ACC112 (cell line): ENCODE measurements around the gene KIF22.
"Not testable (repeated sequence)": the region's sequence is repeated elsewhere in the genome, so short reads cannot be mapped to it uniquely, and the experiment has no call there.

ENCODE experiments used
- H2AFZ ChIP-seq: fragments of 200-600 bp; sonication (generic); one replicate; pipeline ENCODE4 v1.6.0; 2017; ENCODE audit warnings: antibody characterized with exemption, low read length; ENCODE audit not compliant: unreplicated experiment
- H3K27ac ChIP-seq: fragments of 200-600 bp; sonication (generic); 2 replicates; pipeline ENCODE4 v1.5.1; 2014; ENCODE audit warnings: low read depth, mild to moderate bottlenecking, antibody characterized with exemption, low read length, moderate library complexity
- H3K27me3 ChIP-seq: fragments of 200-600 bp; sonication (generic); 2 replicates; pipeline ENCODE4 v1.6.1; 2014; ENCODE audit warnings: mild to moderate bottlenecking, antibody characterized with exemption, low read length, moderate library complexity, mixed read lengths; ENCODE audit not compliant: insufficient read depth
- H3K36me3 ChIP-seq: fragments of 200-600 bp; sonication (generic); 2 replicates; pipeline ENCODE4 v1.6.1; 2016; ENCODE audit warnings: mild to moderate bottlenecking, antibody characterized with exemption, low read length, moderate library complexity, mixed read lengths; ENCODE audit not compliant: insufficient read depth
- H3K4me1 ChIP-seq: fragments of 200-600 bp; sonication (generic); one replicate; pipeline ENCODE4 v1.6.1; 2016; ENCODE audit warnings: low read length, mixed read lengths; ENCODE audit not compliant: insufficient read depth, unreplicated experiment, control insufficient read depth
- H3K4me3 ChIP-seq: fragments of 200-600 bp; sonication (generic); 2 replicates; pipeline ENCODE4 v1.5.1; 2014; ENCODE audit warnings: mild to moderate bottlenecking, low read depth, low read length
- H3K79me2 ChIP-seq: fragments of 200-600 bp; sonication (generic); one replicate; pipeline ENCODE4 v1.6.0; 2016; ENCODE audit warnings: low read length; ENCODE audit not compliant: control insufficient read depth, unreplicated experiment, insufficient read depth

KIF22 gene

GRCh38 chr16:29790183-29790948, at the start of gene KIF22:
Gene KIF22, plus strand, starts transcription at chr16:29790751. Its CDS starts 9 bp downstream, at chr16:29790760.
- peak within 1 kb of the TSS; percentile 97 for H3K4me3 ChIP-seq
- peaks cover 22% of the 10 kb centered on the region for H3K4me1 ChIP-seq
- H3K36me3 ChIP-seq: no peaks in the 10 kb centered on the region
- peak within 1 kb of the TSS; percentile 10 for H3K27ac ChIP-seq
- no peaks in the 10 kb centered on the region for H3K27me3 ChIP-seq
- H2AFZ ChIP-seq: peak within 1 kb of the TSS; percentile 92
- H3K79me2 ChIP-seq: peaks cover 49% of the 10 kb centered on the region

DNA sequence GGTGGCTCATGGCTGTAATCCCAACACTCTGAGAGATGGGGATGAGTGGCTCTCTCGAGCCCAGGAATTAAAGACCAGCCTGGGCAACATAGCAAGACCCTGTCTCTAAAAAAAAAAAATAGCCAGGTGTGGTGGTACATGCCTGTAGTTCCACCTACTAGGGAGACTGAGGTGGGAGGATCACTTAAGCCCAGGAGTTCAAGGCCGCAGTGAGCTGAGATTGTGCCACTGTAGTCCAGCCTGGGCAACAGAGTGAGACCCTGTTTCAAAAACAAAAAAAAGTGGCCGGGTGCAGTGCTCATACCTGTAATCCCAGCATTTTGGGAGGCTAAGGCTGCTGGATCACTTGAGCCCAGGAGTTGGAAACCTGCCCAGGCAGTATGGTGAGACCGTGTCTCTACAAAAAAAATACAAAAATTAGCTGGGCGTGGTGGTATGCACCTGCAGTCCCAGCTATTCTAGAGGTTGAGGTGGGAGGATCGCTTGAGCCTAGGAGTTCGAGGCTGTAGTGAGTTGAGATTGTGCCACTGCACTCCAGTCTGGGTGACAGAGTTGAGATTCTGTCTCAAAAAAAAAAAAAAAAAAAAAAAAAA, 47.8 kb upstream of the KIF22 start:
- H3K27ac ChIP-seq: no peak overlapping the region
- peaks cover 13% of the 10 kb centered on the region; the same call in 1 of the 2 replicates for H3K27me3 ChIP-seq
- H2AFZ ChIP-seq: no peak overlapping the region
- H3K4me3 ChIP-seq: no peak overlapping the region
- no peaks in the 10 kb centered on the region for H3K4me1 ChIP-seq
- no peaks in the 10 kb centered on the region for H3K36me3 ChIP-seq
- no peaks in the 10 kb centered on the region for H3K79me2 ChIP-seq

- Histone ChIP-seq H3K4me1 (no peaks in the 10 kb centered on the region), H3K36me3 (no peaks in the 10 kb centered on the region), H3K27me3 (peaks cover 13% of the 10 kb centered on the region; the same call in 1 of the 2 replicates), H3K27ac (no peak overlapping the region), H3K79me2 (no peaks in the 10 kb centered on the region), H2AFZ (no peak overlapping the region), H3K4me3 (no peak overlapping the region)
These were observed 47.1 kb upstream of the KIF22 start for GRCh38 chr16:29743475-29743826.

- no peaks in the 10 kb centered on the region for H3K4me1 ChIP-seq
These were observed 46.6 kb upstream of the KIF22 start for GRCh38 chr16:29743827-29744531.

GRCh38 chr16:29744541-29745101, 45.9 kb upstream of the KIF22 start:
- H3K4me3 ChIP-seq: no peak overlapping the region
- H2AFZ ChIP-seq: no peak overlapping the region
- H3K36me3 ChIP-seq: no peaks in the 10 kb centered on the region
- no peaks in the 10 kb centered on the region for H3K79me2 ChIP-seq
- peaks cover 13% of the 10 kb centered on the region; the same call in 1 of the 2 replicates for H3K27me3 ChIP-seq
- H3K4me1 ChIP-seq: no peaks in the 10 kb centered on the region
- H3K27ac ChIP-seq: no peak overlapping the region

More at GRCh38 chr16:29743827-29744531, 46.6 kb upstream of the KIF22 start:
- Histone ChIP-seq H3K4me3 (no peak overlapping the region), H3K36me3 (no peaks in the 10 kb centered on the region), H3K27ac (no peak overlapping the region), H2AFZ (no peak overlapping the region), H3K27me3 (peaks cover 13% of the 10 kb centered on the region; the same call in 1 of the 2 replicates), H3K79me2 (no peaks in the 10 kb centered on the region)

DNA sequence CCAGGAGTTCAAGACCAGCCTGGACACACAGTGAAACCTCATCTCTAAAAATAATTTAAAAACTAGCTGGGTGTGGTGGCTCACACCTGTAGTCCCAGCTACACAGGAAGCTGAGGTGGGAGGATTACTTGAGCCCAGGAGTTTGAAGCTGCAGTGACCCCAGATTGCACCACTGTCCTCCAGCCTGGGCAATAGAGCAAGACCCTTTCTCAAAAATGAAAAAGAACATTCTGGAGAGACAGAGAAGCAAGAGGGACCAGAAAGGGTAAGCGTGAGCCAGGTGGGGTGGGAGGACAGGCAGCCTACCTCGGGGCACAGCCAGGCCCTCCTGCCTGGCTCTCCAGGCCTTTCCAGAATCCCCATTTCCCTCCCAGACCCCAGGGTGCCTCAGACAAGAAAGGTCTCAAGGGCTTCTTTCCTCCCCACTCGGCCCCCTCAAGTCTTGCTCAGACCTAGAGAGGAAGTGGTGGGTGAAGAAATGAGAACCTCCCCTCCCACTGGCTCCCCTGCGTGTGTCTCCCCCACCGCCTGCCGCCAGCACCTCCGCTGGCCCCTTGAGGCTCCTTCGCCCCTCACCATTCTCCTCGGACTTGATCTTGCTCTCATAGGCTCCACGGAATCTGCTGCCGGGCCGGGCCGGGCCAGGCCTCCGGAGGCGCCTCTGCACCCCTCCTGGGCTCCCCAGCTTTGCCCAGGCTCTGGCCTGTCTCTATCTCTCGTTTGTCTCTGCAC, 45.3 kb upstream of the KIF22 start:
- no peaks in the 10 kb centered on the region for H3K4me1 ChIP-seq
- no peak overlapping the region for H3K4me3 ChIP-seq
- H2AFZ ChIP-seq: no peak overlapping the region

DNA sequence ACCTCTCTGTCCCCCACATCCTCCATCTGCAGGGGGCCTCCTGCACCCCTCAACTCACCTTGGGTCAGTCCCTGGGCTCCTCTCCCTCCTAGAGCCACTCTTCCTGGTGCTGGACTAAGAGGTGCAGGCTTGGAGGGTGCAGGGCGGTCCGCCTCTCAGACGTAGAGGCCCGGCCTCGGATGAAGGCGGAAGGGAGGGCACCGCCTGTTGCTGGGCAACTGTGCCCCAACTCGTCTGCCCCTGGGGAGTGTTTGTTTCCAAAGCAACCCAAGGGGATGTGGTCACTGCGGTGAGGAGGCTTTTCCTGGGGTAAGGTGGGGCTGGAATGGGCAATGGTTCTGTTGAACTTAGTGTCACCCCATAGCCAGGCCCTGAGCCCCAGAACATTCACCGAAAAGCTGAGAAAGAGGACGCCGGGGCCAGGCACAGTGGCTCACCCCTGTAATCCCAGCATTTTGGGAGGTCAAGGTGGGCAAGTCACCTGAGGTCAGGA, 44.7 kb upstream of the KIF22 start, which contains the start of gene C16orf54:
C16orf54 (minus strand) TSS at position 138 of the 493 bp plus-strand sequence. CDS start 1,039 bp downstream, outside the sequence.
- H3K4me1 ChIP-seq: no peaks in the 10 kb centered on the region
- H3K36me3 ChIP-seq: no peaks in the 10 kb centered on the region
- no peak within 1 kb of the TSS for H3K4me3 ChIP-seq
- H2AFZ ChIP-seq: no peak within 1 kb of the TSS
- H3K79me2 ChIP-seq: no peaks in the 10 kb centered on the region
- no peak within 1 kb of the TSS for H3K27ac ChIP-seq
- H3K27me3 ChIP-seq: peaks cover 8% of the 10 kb centered on the region; the same call in 1 of the 2 replicates

More for the DNA sequence above, 45.3 kb upstream of the KIF22 start:
- H3K27ac ChIP-seq: no peak overlapping the region
- peaks cover 8% of the 10 kb centered on the region; the same call in 1 of the 2 replicates for H3K27me3 ChIP-seq
- H3K36me3 ChIP-seq: no peaks in the 10 kb centered on the region
- no peaks in the 10 kb centered on the region for H3K79me2 ChIP-seq

DNA sequence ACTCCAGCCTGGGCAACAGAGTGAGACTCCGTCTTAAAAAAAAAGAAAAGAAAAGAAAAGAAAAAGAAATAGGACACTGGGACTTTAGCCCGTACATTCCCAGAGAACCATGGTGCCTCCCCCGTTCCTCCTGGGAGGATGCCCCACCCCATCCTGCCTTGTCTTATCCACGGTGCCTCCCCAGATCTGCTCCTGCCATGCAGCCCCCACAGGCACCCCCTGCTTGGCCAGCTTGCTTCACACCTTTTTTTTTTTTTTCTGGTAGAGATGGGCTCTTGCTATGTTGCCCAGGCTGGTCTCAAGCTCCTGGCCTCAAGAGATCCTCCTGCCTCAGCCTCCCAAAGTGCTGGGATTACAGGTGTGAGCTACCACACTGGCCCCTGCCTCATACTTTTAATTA, 44.0 kb upstream of the KIF22 start:
- H3K36me3 ChIP-seq, H3K4me3 ChIP-seq, H2AFZ ChIP-seq, H3K27me3 ChIP-seq, H3K4me1 ChIP-seq, H3K27ac ChIP-seq, H3K79me2 ChIP-seq: not testable (repeated sequence)

GRCh38 chr16:29747947-29748759, 42.4 kb upstream of the KIF22 start:
- H3K4me3 ChIP-seq: no peak overlapping the region
- no peaks in the 10 kb centered on the region for H3K79me2 ChIP-seq
- H3K36me3 ChIP-seq: no peaks in the 10 kb centered on the region
- H3K4me1 ChIP-seq: no peaks in the 10 kb centered on the region
- H3K27ac ChIP-seq: no peak overlapping the region
- peaks cover 4% of the 10 kb centered on the region; the same call in 1 of the 2 replicates for H3K27me3 ChIP-seq
- no peak overlapping the region for H2AFZ ChIP-seq
